Activated T-helper 1 cell treated with Interleukin-2 at 50 U/mL for 16 hours (primary cell): ENCODE data around the gene TMEM220.
"Not testable (repeated sequence)": the region's sequence is repeated elsewhere in the genome, so short reads cannot be mapped to it uniquely, and the experiment has no call there.

Experiments used
- DNase-seq: peaks from one replicate; pipeline ENCODE4 v3.0.0-alpha.2; 2020; ENCODE audit warnings: low read depth

The TMEM220 gene

DNA sequence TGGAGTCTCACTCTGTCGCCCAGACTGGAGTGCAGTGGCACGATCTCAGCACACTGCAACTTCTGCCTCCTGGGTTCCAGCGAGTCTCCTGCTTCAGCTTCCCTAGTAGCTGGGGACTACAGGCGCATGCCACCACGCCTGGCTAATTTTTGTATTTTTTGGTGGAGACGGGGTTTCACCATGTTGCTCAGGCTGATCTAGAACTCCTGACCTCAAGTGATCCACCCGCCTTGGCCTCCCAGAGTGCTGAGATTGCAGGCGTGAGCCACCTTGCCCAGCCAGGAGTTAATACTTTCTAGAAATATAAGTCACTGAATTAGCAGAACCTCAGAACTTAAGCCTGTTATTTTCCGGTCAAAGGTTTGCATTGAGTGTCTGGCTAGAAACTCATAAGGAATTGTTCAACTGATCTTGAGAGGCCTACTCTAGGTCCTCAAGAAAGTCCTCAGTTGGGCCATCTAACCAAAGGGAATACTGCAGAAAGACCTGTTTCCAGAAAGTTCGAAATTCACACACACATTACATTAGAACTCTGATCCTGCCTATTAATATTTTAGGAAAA lies 1.4 kb downstream of the TMEM220 start:
- no peak for DNase-seq

DNA sequence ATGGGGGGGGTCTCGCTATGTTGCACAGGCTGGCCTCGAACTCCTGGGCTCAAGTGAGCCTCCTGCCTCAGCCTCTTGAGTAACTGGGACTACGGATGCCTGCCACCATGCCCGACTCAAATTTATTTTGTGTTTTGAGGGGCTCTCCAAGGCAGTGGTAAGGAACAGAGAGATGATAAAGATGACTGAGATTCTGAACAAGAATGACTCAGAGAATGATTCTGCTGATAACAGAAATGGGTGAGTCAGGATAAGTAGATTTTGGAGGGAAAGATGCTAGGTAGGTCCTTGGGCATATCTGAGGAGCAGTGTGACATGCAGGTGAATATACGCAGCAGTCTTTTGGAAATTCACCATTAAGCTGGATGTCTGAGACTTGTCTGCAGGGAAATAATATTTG lies 2.6 kb downstream of the TMEM220 start:
- DNase-seq: no peak

DNA sequence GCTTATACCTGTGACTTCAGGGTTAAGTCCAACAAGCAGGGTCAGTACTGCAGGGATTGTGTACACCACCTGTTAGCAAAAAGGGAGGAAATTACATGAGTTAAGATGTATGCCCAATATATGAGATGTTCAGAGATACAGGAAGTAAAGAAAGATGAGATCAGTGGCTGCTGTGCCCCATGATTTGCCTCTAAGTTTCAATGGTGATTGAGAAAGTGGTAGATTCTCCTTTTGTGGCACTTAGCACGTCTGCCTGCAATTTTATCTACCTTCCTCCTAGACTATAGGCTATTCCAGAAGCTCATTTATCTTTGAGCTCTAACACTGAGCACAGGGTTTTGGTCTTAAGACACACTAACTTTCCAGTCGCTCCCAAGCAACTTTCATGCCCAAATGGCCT lies 3.6 kb downstream of the TMEM220 start:
- DNase-seq: no peak

DNA sequence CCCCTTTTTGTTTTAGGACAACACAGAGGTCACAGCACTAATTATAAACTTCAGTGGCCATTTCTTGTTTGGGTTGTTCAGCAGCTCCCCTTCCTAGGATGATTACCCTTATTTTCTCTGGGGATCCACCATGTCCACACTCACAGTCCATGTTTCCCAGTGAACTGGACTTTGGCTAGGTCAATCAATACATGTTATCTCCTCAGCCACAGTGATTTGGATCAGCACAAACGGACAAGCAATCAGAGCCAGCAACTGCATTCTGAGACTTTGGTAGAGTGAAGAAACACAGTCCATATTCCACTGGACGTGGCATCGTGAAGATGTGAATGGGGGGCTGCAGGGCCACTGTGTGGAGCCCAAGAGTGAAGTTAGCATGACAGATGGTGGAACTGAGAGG lies 4.6 kb downstream of the TMEM220 start:
- no peak for DNase-seq

GRCh38 chr17:10724546-10725195 lies 5.2 kb downstream of the TMEM220 start:
- no peak for DNase-seq

DNA sequence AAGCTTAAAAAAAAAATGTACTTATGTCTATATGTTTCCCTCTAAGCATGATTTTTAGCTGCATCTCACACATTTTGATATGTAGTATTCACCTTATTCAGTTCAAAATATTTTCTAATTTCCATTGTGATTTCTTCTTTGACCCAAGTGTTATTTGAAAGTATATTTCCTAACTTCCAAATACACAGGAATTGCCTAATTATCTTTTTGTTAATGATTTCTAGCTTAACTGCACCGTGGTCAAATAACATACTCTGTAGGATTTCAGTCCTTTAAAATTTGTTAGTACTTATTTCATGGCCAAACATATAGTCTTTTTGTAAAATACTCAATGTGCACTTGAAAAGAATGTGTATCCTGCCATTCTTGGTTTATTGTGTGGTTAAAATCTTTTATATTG lies 11.3 kb downstream of the TMEM220 start:
- no peak for DNase-seq

- DNase-seq: no peak
Observed at GRCh38 chr17:10716218-10716617, 13.6 kb downstream of the TMEM220 start.

DNA sequence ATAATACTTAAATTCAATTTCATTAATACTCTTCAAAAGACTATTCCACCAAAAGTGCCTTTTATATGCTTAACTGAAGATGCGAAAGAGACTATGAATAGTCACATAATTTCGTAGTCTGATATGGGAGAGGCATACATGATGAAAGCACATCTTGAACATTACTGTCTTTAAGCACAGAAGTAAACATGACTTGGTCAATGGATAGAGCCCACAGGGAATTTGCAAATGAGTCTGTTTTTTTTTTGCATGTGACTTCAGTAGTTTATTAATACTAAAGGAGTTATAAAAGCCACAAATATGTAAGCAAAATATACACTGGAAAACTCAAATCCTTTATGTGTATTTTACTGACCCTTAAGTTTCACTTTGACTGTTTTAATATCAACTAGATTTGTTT lies 16.5 kb downstream of the TMEM220 start:
- no peak for DNase-seq

GRCh38 chr17:10705727-10706126 lies 24.1 kb downstream of the TMEM220 start:
- no peak for DNase-seq

DNA sequence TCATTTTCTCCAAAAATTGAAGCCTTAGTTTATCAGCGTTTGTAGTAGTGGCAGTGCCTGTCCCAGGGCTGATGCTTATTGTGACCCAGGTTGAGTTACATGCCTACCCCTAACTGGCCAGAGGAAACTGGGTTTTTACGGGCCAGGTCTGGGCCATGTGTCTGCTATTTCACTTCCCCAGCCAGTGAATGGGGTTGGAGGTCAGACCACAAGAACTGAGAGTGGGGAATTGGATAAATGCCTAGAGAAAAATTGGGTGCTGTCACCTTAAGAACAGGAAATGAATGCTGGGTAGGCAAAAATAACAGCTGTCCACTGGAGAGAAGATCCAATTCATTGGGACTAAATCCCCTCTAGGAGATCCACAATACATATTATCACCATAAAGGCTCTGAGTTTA lies 27.2 kb downstream of the TMEM220 start:
- no peak for DNase-seq

DNA sequence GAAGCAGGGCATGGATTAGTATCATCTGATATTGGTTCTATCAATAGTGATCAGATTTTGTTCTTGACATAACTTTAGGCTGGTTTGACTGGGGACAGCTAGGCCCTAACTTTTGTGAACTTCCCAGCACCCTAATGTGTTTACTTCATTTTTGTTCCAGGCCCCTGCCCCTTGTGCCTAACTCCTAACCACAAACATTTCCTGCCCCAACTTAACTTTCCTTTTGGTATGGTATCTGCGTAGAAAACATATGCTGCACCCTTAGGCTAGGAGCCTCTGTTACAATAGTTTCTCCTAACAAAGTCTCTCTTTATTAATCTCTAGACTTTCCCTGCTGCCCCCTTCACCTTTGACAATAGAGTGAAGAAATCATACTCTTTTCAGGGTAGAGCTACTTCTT lies 30.0 kb downstream of the TMEM220 start:
- DNase-seq: no peak

DNA sequence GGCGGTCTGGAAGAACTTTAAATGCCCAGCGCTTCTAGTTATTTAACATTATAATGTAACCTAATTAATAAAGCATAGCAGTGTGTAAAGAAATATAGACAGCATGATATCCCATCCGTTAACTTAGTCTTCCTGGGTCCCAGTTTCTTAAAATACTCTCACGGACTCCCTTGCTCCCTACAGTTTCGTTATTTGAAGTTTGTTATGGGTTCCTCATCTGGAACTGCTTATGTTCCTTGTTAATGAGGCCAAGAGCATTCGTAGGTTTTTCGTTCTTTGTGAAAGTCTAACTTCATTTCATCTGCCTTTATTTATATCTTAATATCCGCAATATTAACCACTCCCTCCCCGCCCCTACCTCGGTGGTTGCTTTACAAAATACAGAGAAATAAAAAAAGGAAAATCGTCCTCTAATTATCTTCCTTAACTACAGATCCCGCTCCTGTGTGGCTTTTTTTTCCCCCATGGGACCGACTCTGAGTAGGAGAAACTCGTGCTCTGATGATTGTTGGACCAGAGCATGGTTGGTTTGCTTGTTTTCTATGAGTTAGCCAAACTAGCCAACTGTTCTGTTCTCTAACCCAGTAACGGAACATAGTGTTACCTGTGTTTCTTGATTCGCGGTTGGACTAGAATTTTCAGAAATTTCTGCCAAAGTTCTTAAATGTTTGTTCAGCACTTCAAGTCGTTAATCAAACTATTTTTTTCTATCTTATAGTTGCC lies 31.6 kb downstream of the TMEM220 start:
- DNase-seq: no peak

GRCh38 chr17:10697092-10698081 lies 32.4 kb downstream of the TMEM220 start, which contains the start of the genes ADPRM and SCO1:
TSS of gene ADPRM (plus strand) at chr17:10697594. CDS start at chr17:10704927, 7,333 bp downstream.
TSS of gene SCO1 (minus strand) at chr17:10697533. CDS start at chr17:10697507, 26 bp downstream.
- peak; percentile 85 for DNase-seq

DNA sequence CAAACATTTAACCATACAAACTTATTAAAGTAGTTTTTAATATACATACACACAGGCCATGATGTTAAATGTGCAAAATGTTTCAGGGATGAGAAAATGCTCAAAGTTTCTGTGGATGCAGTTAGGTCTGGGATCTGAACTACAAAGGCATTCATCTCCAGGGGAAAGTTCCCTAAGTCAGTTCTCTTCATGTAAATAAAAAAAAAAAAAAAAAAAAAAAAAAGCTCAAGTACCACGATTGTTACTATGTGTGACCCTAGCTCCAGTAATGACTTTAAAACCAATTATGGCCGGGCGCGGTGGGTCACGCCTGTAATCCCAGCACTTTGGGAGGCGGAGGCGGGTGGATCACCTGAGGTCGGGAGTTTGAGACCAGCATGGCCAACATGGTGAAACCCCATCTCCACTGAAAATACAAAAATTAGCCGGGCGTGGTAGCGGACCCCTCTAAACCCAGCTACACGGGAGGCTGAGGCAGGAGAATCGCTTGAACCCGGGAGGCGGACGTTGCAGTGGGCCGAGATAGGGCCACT lies 33.9 kb downstream of the TMEM220 start:
- DNase-seq: not testable (repeated sequence)

- DNase-seq: no peak
Observed at GRCh38 chr17:10687499-10687898, 42.3 kb downstream of the TMEM220 start.

DNA sequence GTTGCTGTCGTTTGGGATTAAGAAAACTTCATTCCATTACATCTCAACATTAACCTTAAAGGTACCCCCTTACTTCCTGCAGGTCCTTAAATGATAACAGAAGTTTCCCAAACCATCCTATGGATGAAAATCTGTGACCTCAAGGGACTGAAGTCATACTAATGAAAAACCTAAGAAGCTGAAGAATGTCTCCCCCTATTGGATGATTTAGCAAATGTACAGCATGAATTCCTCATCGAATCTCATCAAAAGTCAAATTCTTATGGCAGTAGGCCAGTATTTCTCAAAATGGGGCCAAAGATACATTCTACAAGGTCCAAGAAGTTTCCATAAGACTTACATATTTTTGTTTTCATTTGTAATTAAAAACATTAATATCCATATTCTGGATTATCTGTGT lies 46.0 kb downstream of the TMEM220 start:
- no peak for DNase-seq

GRCh38 chr17:10681866-10682446 lies 47.9 kb downstream of the TMEM220 start:
- no peak for DNase-seq

DNA sequence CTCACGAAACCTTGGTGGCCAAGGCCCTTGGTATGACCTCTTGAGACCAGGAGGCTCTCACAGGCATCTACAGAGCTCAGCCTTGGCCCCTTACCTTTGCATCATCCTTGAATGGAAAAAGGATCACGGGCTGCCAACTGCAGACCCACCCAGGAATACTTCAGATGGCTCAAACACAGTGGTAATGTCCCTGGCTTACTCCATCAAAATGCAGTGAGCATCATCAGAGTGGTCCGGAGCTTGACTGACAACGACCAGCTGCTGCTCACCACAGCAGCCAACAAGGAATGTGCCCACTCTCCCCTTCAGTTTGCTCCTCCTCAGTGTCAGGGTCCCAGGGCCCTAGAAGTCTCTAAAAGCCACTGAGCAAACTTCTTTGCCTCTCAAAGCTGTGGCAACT lies 55.1 kb downstream of the TMEM220 start:
- no peak for DNase-seq

- DNase-seq: no peak
Observed at GRCh38 chr17:10673312-10673711, 56.5 kb downstream of the TMEM220 start.

DNA sequence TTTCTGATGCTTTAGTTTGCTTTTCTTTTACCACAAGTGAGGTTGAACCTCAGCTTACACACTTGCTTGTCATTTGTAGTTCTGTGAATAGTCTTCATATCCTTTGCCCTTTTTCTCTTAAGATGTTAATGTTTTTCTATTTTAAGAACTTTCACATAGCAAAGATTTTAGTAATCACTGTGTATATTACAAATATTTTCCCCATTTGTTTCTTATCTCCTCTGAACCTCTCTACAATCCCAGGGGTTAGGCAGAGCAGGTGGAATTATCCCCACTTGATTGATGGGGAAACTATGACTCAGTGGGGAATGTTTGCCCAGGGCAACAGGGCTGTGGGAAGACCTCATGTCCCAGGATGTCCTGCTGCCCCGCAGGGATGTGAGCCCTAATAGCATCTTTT lies 61.0 kb downstream of the TMEM220 start:
- no peak for DNase-seq

- DNase-seq: no peak
Observed at GRCh38 chr17:10666906-10667305, 62.9 kb downstream of the TMEM220 start.

- no peak for DNase-seq
Observed at GRCh38 chr17:10664571-10664970, 65.3 kb downstream of the TMEM220 start.
